Measurements from ENCODE around the gene SIM2. TPM values are rescaled to one million over a fixed set of nuclear protein-coding genes. Genes with fewer than 3 reads are reported as not detected.

The SIM2 gene
- total and polyA plus RNA-seq, 4 donors: not detected

DNA sequence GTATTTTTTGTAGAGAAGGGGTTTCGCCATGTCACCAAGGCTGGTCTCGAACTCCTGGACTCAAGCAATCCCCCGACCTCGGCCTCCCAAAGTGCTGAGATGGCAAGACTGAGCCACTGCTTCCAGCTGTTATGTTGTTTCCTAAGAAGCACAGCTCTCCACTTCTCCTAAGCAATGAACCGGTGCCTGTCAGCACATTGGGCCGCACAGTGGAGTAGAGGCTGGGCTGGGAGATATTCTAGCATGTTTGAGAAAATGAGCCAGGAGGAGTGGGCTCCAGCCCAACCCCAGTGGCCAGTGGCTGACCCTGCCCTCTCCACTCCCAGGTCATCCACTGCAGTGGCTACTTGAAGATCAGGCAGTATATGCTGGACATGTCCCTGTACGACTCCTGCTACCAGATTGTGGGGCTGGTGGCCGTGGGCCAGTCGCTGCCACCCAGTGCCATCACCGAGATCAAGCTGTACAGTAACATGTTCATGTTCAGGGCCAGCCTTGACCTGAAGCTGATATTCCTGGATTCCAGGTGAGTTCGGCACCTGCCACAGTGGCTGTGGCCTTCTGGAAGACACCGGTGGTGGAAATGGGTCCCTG is 27.0 kb downstream of the SIM2 start:
- H3K36me3 ChIP-seq (ENCODE audit: control insufficient read depth in 1 of 2, insufficient read depth in 2 of 2, low read length in 1 of 2): no peaks in the 10 kb centered on the region
- H3K9me3 ChIP-seq (ENCODE audit: control insufficient read depth, low read length): no peaks in the 10 kb centered on the region
- no peaks in the 10 kb centered on the region for H3K27me3 ChIP-seq (ENCODE audit: control insufficient read depth in 1 of 2, insufficient read depth in 2 of 2, low read length in 1 of 2)
- intact Hi-C loops (cut with DNase I): no loop called here
- WGBS, 2 donors: 97% methylated on average over 12 of the region's 12 CpGs
- no peak overlapping the region for H3K27ac ChIP-seq (ENCODE audit: low read depth in 1 of 2, low read length in 2 of 2)
- H3K4me3 ChIP-seq (ENCODE audit: low read length in 2 of 2): no peak overlapping the region
- no peak for DNase-seq
- no peak for ATAC-seq (ENCODE audit: low FRiP score)
- H3K4me1 ChIP-seq (ENCODE audit: control insufficient read depth in 1 of 2, insufficient read depth in 2 of 2, low read length in 2 of 2): no peaks in the 10 kb centered on the region

DNA sequence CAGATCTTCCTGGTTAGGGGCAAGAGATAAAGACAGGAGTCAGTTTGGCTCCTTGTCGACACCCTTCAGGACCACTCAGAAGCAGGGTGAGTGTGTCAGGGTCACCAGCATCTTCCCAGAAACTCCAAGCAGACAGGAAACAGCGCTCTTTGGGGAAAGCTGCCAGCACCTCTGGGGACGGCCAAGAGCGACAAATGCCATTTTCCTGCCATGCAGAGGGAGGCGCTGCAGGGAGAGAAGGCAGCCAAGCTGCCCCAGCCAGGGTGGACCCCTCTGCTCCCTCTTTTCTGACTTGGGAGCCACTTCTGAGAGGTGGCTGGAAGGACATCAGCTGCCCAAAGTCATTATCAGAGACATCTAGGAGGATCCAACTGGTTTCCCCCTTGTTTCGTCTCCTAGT is 29.0 kb downstream of the SIM2 start:
- intact Hi-C loops (cut with DNase I): no loop called here
- Histone ChIP-seq H3K27me3 (ENCODE audit: control insufficient read depth in 1 of 2, insufficient read depth in 2 of 2, low read length in 1 of 2) (no peaks in the 10 kb centered on the region), H3K27ac (ENCODE audit: low read depth in 1 of 2, low read length in 2 of 2) (no peak overlapping the region), H3K9me3 (ENCODE audit: control insufficient read depth, low read length) (no peaks in the 10 kb centered on the region), H3K36me3 (ENCODE audit: control insufficient read depth in 1 of 2, insufficient read depth in 2 of 2, low read length in 1 of 2) (no peaks in the 10 kb centered on the region), H3K4me1 (ENCODE audit: control insufficient read depth in 1 of 2, insufficient read depth in 2 of 2, low read length in 2 of 2) (no peaks in the 10 kb centered on the region), H3K4me3 (ENCODE audit: low read length in 2 of 2) (no peak overlapping the region)
- ATAC-seq (ENCODE audit: low FRiP score) (no peak), DNase-seq (peak in 1 of 2 donors; percentile 13)
- 85 to 87% methylated on average over 6 of the region's 6 CpGs for WGBS, 2 donors

DNA sequence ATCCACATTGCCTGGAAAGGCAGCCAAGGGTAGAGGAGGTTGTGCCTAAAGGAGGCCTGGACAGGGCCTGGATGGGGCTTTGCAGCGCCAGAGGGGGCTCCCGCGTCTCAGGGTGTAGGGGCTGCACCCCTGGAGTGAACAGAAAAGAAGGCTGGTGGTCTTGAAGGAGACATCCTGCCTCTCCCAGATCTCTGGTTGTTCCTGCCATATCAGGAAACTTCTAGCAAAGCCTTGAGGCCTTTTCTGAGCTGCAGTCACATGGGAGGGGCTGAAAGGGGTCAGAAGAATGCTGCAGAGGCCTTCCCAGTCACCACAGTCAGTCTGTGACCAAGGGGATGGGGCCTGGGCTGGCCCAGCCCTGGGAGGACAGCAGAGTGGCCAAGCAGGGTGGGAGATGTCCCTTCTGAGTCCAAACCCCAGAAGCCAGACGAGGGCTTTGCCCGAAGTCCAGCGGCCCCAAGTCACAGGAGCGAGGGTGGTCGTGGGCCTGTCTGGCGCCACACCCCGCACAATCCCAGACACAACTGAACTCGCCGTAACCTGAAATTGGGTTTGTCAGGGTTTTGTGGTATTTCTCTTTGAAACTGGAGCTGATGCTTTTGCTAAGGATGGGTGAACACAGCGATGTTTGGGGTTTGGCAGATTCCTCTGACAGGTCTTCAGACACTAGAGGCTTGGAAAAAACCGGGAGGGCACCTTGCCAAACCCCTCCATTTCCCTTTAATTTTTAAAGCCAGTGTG is 29.6 kb downstream of the SIM2 start:
- 90 to 91% methylated on average over 14 of the region's 14 CpGs for WGBS, 2 donors
- Histone ChIP-seq H3K27ac (ENCODE audit: low read depth in 1 of 2, low read length in 2 of 2) (no peak overlapping the region), H3K27me3 (ENCODE audit: control insufficient read depth in 1 of 2, insufficient read depth in 2 of 2, low read length in 1 of 2) (no peaks in the 10 kb centered on the region), H3K4me3 (ENCODE audit: low read length in 2 of 2) (no peak overlapping the region), H3K36me3 (ENCODE audit: control insufficient read depth in 1 of 2, insufficient read depth in 2 of 2, low read length in 1 of 2) (no peaks in the 10 kb centered on the region), H3K4me1 (ENCODE audit: control insufficient read depth in 1 of 2, insufficient read depth in 2 of 2, low read length in 2 of 2) (no peaks in the 10 kb centered on the region), H3K9me3 (ENCODE audit: control insufficient read depth, low read length) (no peaks in the 10 kb centered on the region)
- DNase-seq (peak in 1 of 2 donors; percentile 40), ATAC-seq (ENCODE audit: low FRiP score) (no peak)
- intact Hi-C loops (cut with DNase I): no loop called here

DNA sequence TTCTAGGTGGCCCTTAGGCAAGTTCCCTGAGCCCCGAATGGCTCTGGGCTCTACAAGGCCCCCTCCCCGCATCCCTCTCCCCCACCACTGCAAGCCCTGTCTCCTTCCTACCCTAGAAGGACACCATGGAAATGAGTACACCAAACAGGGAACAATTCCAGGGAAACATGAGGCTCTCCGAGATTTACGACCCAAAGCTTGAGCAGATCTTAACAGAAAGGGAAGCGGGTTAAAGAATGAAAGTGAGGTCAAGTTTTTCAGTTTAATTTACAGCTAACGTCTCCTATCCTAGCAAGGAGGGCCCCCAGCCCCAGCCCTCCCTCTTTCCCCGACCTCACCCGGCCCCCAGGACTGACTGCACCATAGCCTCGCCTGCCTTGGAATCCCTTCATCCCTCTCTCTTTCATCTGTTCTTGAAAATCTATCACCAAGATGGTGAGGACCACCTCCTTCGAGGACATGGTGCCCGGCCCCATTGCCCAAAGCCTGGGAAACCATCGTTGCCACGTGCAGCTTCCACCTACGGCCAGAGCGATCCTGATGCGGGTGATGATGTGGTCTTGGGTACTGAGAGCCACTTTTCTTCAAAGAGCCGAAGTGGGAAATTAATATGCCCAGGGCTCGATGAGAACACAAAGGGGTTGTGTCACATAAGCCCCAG is 30.5 kb downstream of the SIM2 start:
- H3K4me3 ChIP-seq (ENCODE audit: low read length in 2 of 2): no peak overlapping the region
- no peaks in the 10 kb centered on the region for H3K9me3 ChIP-seq (ENCODE audit: control insufficient read depth, low read length)
- H3K27ac ChIP-seq (ENCODE audit: low read depth in 1 of 2, low read length in 2 of 2): no peak overlapping the region
- intact Hi-C loops (cut with DNase I): no loop called here
- no peak for ATAC-seq (ENCODE audit: low FRiP score)
- no peaks in the 10 kb centered on the region for H3K27me3 ChIP-seq (ENCODE audit: control insufficient read depth in 1 of 2, insufficient read depth in 2 of 2, low read length in 1 of 2)
- H3K36me3 ChIP-seq (ENCODE audit: control insufficient read depth in 1 of 2, insufficient read depth in 2 of 2, low read length in 1 of 2): no peaks in the 10 kb centered on the region
- no peaks in the 10 kb centered on the region for H3K4me1 ChIP-seq (ENCODE audit: control insufficient read depth in 1 of 2, insufficient read depth in 2 of 2, low read length in 2 of 2)
- WGBS, 2 donors: 89 to 92% methylated on average over 18 of the region's 18 CpGs
- DNase-seq: peak in 1 of 2 donors; percentile 14

DNA sequence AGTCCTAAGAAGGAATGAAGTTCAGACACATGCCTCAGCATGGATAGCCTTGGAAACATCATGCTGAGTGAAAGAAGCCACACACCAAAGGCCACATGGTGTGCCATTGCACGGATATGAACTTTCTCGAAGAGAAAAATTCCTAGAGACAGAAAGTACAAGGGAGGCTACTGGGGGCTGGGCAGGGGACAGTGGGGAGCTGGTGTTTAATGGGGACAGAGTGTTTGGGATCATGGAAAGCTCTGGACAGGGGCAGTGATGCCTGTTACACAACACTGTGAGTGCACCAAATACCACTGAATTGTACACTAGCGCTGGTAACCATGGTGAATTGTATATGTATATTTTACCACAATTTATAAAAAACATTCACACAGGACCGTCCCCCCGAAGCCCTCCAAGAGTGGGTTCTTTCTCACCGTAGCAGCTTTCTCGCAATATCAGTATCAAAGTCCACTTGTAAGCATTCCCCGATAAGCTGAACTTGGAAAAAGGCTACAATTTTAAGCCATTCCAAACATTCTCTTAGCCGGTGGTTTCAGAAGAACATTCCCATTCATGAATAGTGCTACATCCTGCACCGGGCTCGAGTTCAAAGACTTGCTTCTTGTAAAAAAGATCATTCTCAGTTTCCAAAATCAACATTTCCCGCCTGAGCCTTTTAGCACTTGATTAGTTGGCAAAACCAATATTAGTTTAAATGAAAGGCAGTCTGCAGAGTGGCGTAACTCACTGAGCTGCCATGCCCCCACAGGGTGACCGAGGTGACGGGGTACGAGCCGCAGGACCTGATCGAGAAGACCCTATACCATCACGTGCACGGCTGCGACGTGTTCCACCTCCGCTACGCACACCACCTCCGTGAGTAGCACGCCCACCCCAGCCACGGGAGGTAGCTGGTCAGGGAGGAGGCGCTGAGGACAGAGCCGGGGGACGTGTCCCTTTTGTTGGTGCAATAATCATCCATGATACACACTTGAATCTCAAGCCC is 31.7 kb downstream of the SIM2 start:
- Histone ChIP-seq H3K4me3 (ENCODE audit: low read length in 2 of 2) (no peak overlapping the region), H3K4me1 (ENCODE audit: control insufficient read depth in 1 of 2, insufficient read depth in 2 of 2, low read length in 2 of 2) (no peaks in the 10 kb centered on the region), H3K36me3 (ENCODE audit: control insufficient read depth in 1 of 2, insufficient read depth in 2 of 2, low read length in 1 of 2) (no peaks in the 10 kb centered on the region), H3K27ac (ENCODE audit: low read depth in 1 of 2, low read length in 2 of 2) (no peak overlapping the region), H3K27me3 (ENCODE audit: control insufficient read depth in 1 of 2, insufficient read depth in 2 of 2, low read length in 1 of 2) (no peaks in the 10 kb centered on the region), H3K9me3 (ENCODE audit: control insufficient read depth, low read length) (no peaks in the 10 kb centered on the region)
- no peak for ATAC-seq (ENCODE audit: low FRiP score)
- intact Hi-C loops (cut with DNase I): no loop called here
- 33 to 41% methylated on average over 30 of the region's 30 CpGs for WGBS, 2 donors
- DNase-seq: peak in 1 of 2 donors; percentile 60

DNA sequence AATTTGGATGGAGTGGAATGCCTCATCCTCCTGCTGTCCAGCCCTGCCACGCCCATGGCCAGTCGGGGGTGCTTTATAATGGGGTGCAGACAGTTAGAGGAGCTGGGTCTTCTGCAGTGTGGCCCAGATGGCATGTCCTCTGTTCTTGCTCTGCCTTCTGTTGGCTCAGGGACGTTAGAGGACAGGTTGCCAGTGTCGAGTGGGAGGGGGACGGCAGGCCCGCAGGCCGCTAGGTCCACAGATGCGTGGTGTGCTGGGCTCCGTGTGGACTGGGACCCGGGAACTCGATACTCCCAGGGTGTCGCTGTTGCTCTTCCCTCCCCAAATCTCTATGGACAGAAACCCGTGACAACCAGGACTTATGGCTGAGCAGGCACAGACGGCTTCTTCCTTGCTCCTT is 33.3 kb downstream of the SIM2 start:
- ATAC-seq (ENCODE audit: low FRiP score) (no peak), DNase-seq (peak in 1 of 2 donors; percentile 49)
- intact Hi-C loops (cut with DNase I): no loop called here
- Histone ChIP-seq H3K4me1 (ENCODE audit: control insufficient read depth in 1 of 2, insufficient read depth in 2 of 2, low read length in 2 of 2) (no peaks in the 10 kb centered on the region), H3K36me3 (ENCODE audit: control insufficient read depth in 1 of 2, insufficient read depth in 2 of 2, low read length in 1 of 2) (no peaks in the 10 kb centered on the region), H3K9me3 (ENCODE audit: control insufficient read depth, low read length) (no peaks in the 10 kb centered on the region), H3K27ac (ENCODE audit: low read depth in 1 of 2, low read length in 2 of 2) (no peak overlapping the region), H3K27me3 (ENCODE audit: control insufficient read depth in 1 of 2, insufficient read depth in 2 of 2, low read length in 1 of 2) (no peaks in the 10 kb centered on the region), H3K4me3 (ENCODE audit: low read length in 2 of 2) (no peak overlapping the region)
- 67 to 76% methylated on average over 14 of the region's 14 CpGs for WGBS, 2 donors

DNA sequence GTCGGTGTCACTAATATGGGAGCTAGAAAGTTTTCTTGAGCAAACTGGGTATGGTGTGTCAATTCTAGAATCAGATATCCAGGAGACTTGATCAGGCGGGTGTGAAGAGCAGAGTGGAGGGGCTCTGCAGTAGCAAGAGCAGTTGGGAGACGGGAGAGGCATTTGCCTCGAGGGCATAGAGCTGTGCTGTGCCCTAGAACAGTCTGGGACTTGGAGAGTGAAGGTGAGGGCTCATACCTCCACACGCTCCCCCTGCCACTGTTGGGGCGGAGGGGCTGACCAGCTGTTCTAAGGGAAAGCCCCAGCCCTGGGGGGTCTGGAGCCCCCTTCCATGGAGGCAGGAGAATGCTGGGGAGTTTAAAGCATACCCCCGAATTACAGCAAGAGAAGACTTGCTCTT is 33.8 kb downstream of the SIM2 start:
- Histone ChIP-seq H3K36me3 (ENCODE audit: control insufficient read depth in 1 of 2, insufficient read depth in 2 of 2, low read length in 1 of 2) (no peaks in the 10 kb centered on the region), H3K27me3 (ENCODE audit: control insufficient read depth in 1 of 2, insufficient read depth in 2 of 2, low read length in 1 of 2) (no peaks in the 10 kb centered on the region), H3K4me3 (ENCODE audit: low read length in 2 of 2) (no peak overlapping the region), H3K27ac (ENCODE audit: low read depth in 1 of 2, low read length in 2 of 2) (no peak overlapping the region), H3K9me3 (ENCODE audit: control insufficient read depth, low read length) (no peaks in the 10 kb centered on the region), H3K4me1 (ENCODE audit: control insufficient read depth in 1 of 2, insufficient read depth in 2 of 2, low read length in 2 of 2) (no peaks in the 10 kb centered on the region)
- no peak for ATAC-seq (ENCODE audit: low FRiP score)
- intact Hi-C loops (cut with DNase I): no loop called here
- 89 to 93% methylated on average over 7 of the region's 7 CpGs for WGBS, 2 donors
- peak in 1 of 2 donors; percentile 45 for DNase-seq

DNA sequence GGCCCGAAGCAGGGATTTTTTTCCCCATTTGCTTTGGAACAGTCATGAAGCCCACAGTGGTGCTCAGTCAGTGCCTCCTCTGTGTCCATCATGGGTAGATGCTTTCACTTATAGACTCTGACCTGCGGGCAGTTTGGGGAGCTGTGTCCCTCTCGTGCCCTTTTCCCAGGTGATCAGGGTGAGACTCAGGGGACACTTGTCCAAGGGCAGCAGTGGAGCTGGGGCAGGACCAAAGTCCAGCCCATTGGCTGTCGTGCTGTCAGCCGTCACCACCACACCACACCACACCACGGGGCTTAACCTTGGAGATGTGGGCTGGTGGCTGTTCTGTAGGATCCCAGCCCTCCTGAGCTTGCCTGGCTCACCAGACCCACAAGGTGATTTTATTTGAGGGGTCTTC is 34.9 kb downstream of the SIM2 start:
- no peak for ATAC-seq (ENCODE audit: low FRiP score)
- no peak overlapping the region for H3K4me3 ChIP-seq (ENCODE audit: low read length in 2 of 2)
- H3K4me1 ChIP-seq (ENCODE audit: control insufficient read depth in 1 of 2, insufficient read depth in 2 of 2, low read length in 2 of 2): no peaks in the 10 kb centered on the region
- H3K27me3 ChIP-seq (ENCODE audit: control insufficient read depth in 1 of 2, insufficient read depth in 2 of 2, low read length in 1 of 2): no peaks in the 10 kb centered on the region
- H3K9me3 ChIP-seq (ENCODE audit: control insufficient read depth, low read length): no peaks in the 10 kb centered on the region
- intact Hi-C loops (cut with DNase I): no loop called here
- DNase-seq: peak in 1 of 2 donors; percentile 37
- no peaks in the 10 kb centered on the region for H3K36me3 ChIP-seq (ENCODE audit: control insufficient read depth in 1 of 2, insufficient read depth in 2 of 2, low read length in 1 of 2)
- H3K27ac ChIP-seq (ENCODE audit: low read depth in 1 of 2, low read length in 2 of 2): no peak overlapping the region
- WGBS, 2 donors: 88 to 92% methylated on average over 6 of the region's 6 CpGs
